VCaP (cell line): ENCODE measurements around the gene PNMA6E.

Experiments used
- H3K27ac ChIP-seq: fragments of 450-650 bp; 2 replicates; pipeline ENCODE4 v1.5.1; 2017
- TF ChIP-seq, protein P1 (sequence below): fragments of 450-650 bp; conservative IDR thresholded peaks from 2 replicates; pipeline ENCODE4 v1.5.1; 2017; ENCODE audit warnings: mild to moderate bottlenecking, moderate library complexity

PNMA6E gene

GRCh38 chrX:153353416-153353815 is 47.7 kb downstream of the PNMA6E start:
- TF ChIP-seq, protein P1, sequence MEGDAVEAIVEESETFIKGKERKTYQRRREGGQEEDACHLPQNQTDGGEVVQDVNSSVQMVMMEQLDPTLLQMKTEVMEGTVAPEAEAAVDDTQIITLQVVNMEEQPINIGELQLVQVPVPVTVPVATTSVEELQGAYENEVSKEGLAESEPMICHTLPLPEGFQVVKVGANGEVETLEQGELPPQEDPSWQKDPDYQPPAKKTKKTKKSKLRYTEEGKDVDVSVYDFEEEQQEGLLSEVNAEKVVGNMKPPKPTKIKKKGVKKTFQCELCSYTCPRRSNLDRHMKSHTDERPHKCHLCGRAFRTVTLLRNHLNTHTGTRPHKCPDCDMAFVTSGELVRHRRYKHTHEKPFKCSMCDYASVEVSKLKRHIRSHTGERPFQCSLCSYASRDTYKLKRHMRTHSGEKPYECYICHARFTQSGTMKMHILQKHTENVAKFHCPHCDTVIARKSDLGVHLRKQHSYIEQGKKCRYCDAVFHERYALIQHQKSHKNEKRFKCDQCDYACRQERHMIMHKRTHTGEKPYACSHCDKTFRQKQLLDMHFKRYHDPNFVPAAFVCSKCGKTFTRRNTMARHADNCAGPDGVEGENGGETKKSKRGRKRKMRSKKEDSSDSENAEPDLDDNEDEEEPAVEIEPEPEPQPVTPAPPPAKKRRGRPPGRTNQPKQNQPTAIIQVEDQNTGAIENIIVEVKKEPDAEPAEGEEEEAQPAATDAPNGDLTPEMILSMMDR = no peak; the same call in 1 of the 2 replicates
- peak overlapping the region; percentile 39 for H3K27ac ChIP-seq

DNA sequence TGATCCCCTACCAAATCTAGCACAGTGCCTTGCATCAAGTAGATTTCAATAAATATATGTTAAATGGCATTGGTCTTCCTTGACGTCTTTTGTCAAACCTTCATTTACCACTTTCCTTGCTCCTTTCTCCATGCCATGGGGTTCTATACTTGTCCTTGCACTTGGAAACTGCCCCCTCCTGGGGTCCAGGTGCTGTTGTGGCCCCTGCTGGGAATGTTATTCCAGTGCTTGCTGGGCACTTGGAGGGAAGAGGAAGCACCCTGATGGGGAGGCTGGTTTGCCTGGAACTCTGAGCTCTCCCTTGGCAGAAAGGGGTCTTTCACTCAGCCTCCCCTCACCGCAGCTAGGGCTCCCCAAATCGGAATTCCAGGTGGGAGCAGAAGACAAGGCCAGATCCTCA is 48.3 kb downstream of the PNMA6E start:
- TF ChIP-seq, protein P1 = no peak

DNA sequence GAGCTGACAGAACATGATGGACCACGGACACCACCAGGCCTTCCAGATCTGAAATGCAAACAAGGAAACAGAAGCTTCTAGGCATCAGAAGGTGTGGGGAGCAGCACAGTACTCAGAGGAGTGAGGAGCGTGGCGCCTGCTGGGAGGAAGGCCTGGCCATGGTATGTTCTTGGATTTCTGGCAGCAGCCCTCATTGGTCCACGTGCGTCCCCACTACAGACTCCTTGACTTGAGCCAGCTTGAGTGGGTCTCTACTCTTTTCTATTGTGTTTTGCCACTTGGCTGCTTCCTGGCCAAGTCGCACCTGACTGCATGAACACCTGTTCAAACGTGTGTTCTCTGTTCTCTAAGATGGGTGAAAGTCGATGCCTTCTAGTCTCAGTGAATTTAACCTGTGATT is 49.2 kb downstream of the PNMA6E start:
- no peak overlapping the region for H3K27ac ChIP-seq
- TF ChIP-seq, protein P1 = no peak

More for the DNA sequence above, 48.3 kb downstream of the PNMA6E start:
- H3K27ac ChIP-seq = 0 out of 2 replicates have a peak overlapping the region, but pooled peaks have one; percentile 39

DNA sequence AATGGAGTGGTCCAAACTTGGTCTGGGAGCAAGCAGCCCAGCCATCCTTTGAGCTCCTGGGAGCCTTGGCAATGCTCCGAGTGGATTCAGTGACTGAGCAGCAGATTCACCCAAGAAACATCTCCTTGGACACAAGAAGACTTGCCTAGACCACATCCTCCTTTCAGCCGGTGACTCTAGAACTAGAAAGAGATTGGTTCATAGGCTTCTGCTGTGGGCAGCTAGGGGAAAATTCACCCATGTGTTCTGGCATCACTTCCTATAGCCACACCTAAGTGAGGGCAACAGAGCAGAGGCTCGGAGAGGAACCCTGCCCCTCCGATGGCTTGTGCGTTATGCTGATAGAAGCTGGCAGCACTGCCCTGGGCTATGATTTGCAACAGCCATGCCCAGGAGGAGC is 51.2 kb downstream of the PNMA6E start:
- H3K27ac ChIP-seq = no peak overlapping the region

GRCh38 chrX:153348421-153348820 is 52.7 kb downstream of the PNMA6E start:
- no peak overlapping the region for H3K27ac ChIP-seq
- TF ChIP-seq, protein P1 = no peak

More for the DNA sequence above, 51.2 kb downstream of the PNMA6E start:
- TF ChIP-seq, protein P1 = no peak

DNA sequence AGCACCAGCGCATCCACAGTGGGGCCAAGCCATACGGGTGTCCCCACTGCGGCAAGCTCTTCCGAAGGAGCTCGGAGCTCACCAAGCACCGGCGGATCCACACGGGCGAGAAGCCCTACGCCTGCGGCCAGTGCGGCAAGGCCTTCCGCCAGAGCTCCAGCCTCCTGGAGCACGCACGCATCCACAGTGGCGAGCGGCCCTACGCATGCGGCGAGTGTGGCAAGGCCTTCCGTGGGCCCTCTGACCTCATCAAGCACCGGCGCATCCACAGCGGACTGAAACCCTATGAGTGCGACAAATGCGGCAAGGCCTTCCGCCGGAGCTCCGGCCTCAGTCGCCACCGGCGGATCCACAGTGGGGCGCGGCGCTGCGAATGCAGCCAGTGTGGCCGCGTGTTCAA is 53.6 kb downstream of the PNMA6E start:
- TF ChIP-seq, protein P1 = no peak
- no peak overlapping the region for H3K27ac ChIP-seq
